WTC11 (cell line): ENCODE results near the gene IL31. TPM values are rescaled to one million over a fixed set of nuclear protein-coding genes. Genes with fewer than 3 reads are reported as not detected.

Experiments
- ATAC-seq: fragments of 200-7000 bp; cut with Tn5 transposase; 2 replicates; pipeline ENCODE4 v1.10.0; 2021; ENCODE audit warnings: mild to moderate bottlenecking, moderate library complexity
- CTCF ChIA-PET: fragments of 300-600 bp; sonication (Branson Sonifier 250); formaldehyde crosslinking; loops from one replicate; lab custom pipeline; 2021; ENCODE audit warnings: antibody characterized with exemption; lab: Charles Lee
- POLR2A ChIA-PET: fragments of 350-600 bp; sonication (Branson Sonifier 250); formaldehyde crosslinking; loops from one replicate; lab custom pipeline; 2021; ENCODE audit warnings: antibody characterized with exemption; lab: Charles Lee
- DNase-seq: peaks from one replicate; pipeline ENCODE4 v3.0.0; 2021; ENCODE audit warnings: low spot score
- H3K27ac Mint-ChIP-seq: 2 replicates; pipeline ENCODE4 v1.8.0; 2021; ENCODE audit warnings: mixed read lengths
- H3K27me3 Mint-ChIP-seq: 2 replicates; pipeline ENCODE4 v1.8.0; 2021; ENCODE audit warnings: low read depth, mild to moderate bottlenecking, moderate library complexity, mixed read lengths
- H3K36me3 Mint-ChIP-seq: 2 replicates; pipeline ENCODE4 v1.8.0; 2021; ENCODE audit warnings: mixed read lengths
- H3K4me1 Mint-ChIP-seq: 2 replicates; pipeline ENCODE4 v1.8.0; 2022; ENCODE audit warnings: mixed read lengths
- H3K4me3 Mint-ChIP-seq: 2 replicates; pipeline ENCODE4 v1.8.0; 2021; ENCODE audit warnings: mild to moderate bottlenecking, moderate library complexity, mixed read lengths
- H3K9me3 Mint-ChIP-seq: 2 replicates; pipeline ENCODE4 v1.8.0; 2021; ENCODE audit warnings: mixed read lengths
- ATF2 ChIP-seq: sonication (generic); formaldehyde crosslinking; IDR thresholded peaks from 2 replicates; pipeline ENCODE4 v1.8.1; 2022; ENCODE audit warnings: low read depth, missing genetic modification reagents, borderline replicate concordance
- FOXJ3 ChIP-seq: sonication (generic); formaldehyde crosslinking; IDR thresholded peaks from 2 replicates; pipeline ENCODE4 v1.9.0; 2021; ENCODE audit warnings: missing genetic modification reagents, mild to moderate bottlenecking, borderline replicate concordance
- FOXP1 ChIP-seq: sonication (generic); formaldehyde crosslinking; IDR thresholded peaks from 2 replicates; pipeline ENCODE4 v1.8.0; 2022; ENCODE audit warnings: missing genetic modification reagents, mild to moderate bottlenecking, moderate library complexity, borderline replicate concordance
- GABPB1 ChIP-seq: sonication (generic); formaldehyde crosslinking; IDR thresholded peaks from 2 replicates; pipeline ENCODE4 v1.8.1; 2023; ENCODE audit warnings: mild to moderate bottlenecking, missing genetic modification reagents
- IRF1 ChIP-seq: sonication (generic); formaldehyde crosslinking; IDR thresholded peaks from 2 replicates; pipeline ENCODE4 v1.8.0; 2023; ENCODE audit warnings: missing genetic modification reagents
- MLX ChIP-seq: sonication (generic); formaldehyde crosslinking; IDR thresholded peaks from 2 replicates; pipeline ENCODE4 v1.8.1; 2023; ENCODE audit warnings: mild to moderate bottlenecking, missing genetic modification reagents, moderate library complexity
- MXD4 ChIP-seq: fragments of 250-450 bp; sonication (Bioruptor Pico); IDR thresholded peaks from 2 replicates; pipeline ENCODE4 v1.8.0; 2021; ENCODE audit warnings: mild to moderate bottlenecking, moderate library complexity, borderline replicate concordance
- NFYB ChIP-seq: sonication (generic); formaldehyde crosslinking; conservative IDR thresholded peaks from 2 replicates; pipeline ENCODE4 v1.8.0; 2022; ENCODE audit warnings: low read depth, missing genetic modification reagents
- NR2C2 ChIP-seq: sonication (generic); formaldehyde crosslinking; IDR thresholded peaks from 2 replicates; pipeline ENCODE4 v1.8.0; 2022; ENCODE audit warnings: mild to moderate bottlenecking, missing genetic modification reagents
- NR3C1 ChIP-seq: sonication (generic); formaldehyde crosslinking; conservative IDR thresholded peaks from 2 replicates; pipeline ENCODE4 v1.8.1; 2023; ENCODE audit warnings: low read depth, mild to moderate bottlenecking, missing genetic modification reagents
- RELA ChIP-seq: sonication (generic); formaldehyde crosslinking; IDR thresholded peaks from 2 replicates; pipeline ENCODE4 v1.8.1; 2022; ENCODE audit warnings: missing genetic modification reagents, mild to moderate bottlenecking, borderline replicate concordance
- TEAD4 ChIP-seq: sonication (generic); formaldehyde crosslinking; IDR thresholded peaks from 2 replicates; pipeline ENCODE4 v1.8.0; 2022; ENCODE audit warnings: mild to moderate bottlenecking, missing genetic modification reagents
- ZBTB21 ChIP-seq: sonication (generic); formaldehyde crosslinking; IDR thresholded peaks from 2 replicates; pipeline ENCODE4 v1.8.1; 2023; ENCODE audit warnings: mild to moderate bottlenecking, missing genetic modification reagents, borderline replicate concordance
- ZMAT4 ChIP-seq: fragments of 250-450 bp; sonication (Bioruptor Pico); IDR thresholded peaks from 2 replicates; pipeline ENCODE4 v1.9.0; 2021; ENCODE audit warnings: mild to moderate bottlenecking
- ZNF121 ChIP-seq: sonication (generic); formaldehyde crosslinking; IDR thresholded peaks from 2 replicates; pipeline ENCODE4 v1.8.0; 2023; ENCODE audit warnings: missing genetic modification reagents
- ZNF138 ChIP-seq: sonication (generic); formaldehyde crosslinking; conservative IDR thresholded peaks from 2 replicates; pipeline ENCODE4 v1.8.1; 2022; ENCODE audit warnings: mild to moderate bottlenecking, moderate library complexity, missing genetic modification reagents
- ZNF263 ChIP-seq: sonication (generic); formaldehyde crosslinking; IDR thresholded peaks from 2 replicates; pipeline ENCODE4 v1.8.1; 2022; ENCODE audit warnings: low read depth, mild to moderate bottlenecking, moderate library complexity, missing genetic modification reagents
- ZNF512 ChIP-seq: sonication (generic); formaldehyde crosslinking; IDR thresholded peaks from 2 replicates; pipeline ENCODE4 v1.8.1; 2022; ENCODE audit warnings: missing genetic modification reagents, borderline replicate concordance
- ZNF671 ChIP-seq: fragments of 250-450 bp; sonication (Bioruptor Pico); IDR thresholded peaks from 2 replicates; pipeline ENCODE4 v1.8.0; 2021; ENCODE audit warnings: mild to moderate bottlenecking
- ZSCAN18 ChIP-seq: fragments of 250-450 bp; sonication (Bioruptor Pico); IDR thresholded peaks from 2 replicates; pipeline ENCODE4 v2.1.2; 2022; ENCODE audit warnings: mild to moderate bottlenecking, moderate library complexity
- total RNA-seq: library from RNA; stranded (reverse); gene quantifications from 3 replicates; pipeline ENCODE4 v1.2.3, GENCODE V29; 2021

Gene IL31
- total RNA-seq, 1 experiment from 2014 or later = not detected

- Mint-ChIP-seq H3K36me3 (peaks cover 4% of the 10 kb centered on the region; the same call in 1 of the 2 replicates), H3K27ac (no peak overlapping the region; the same call in 1 of the 2 replicates), H3K4me3 (no peak overlapping the region), H3K4me1 (peaks cover 11% of the 10 kb centered on the region), H3K27me3 (peaks cover 28% of the 10 kb centered on the region), H3K9me3 (peaks cover 12% of the 10 kb centered on the region)
- POLR2A ChIA-PET = no interaction called here
- DNase-seq = no peak
- no peak for ATAC-seq
- TF ChIP-seq ATF2 (CRISPR knock-in tag) (no peak), TEAD4 (CRISPR knock-in tag) (no peak), ZSCAN18 (CRISPR knock-in tag) (no peak), ZNF512 (CRISPR knock-in tag) (no peak), ZBTB21 (CRISPR knock-in tag) (no peak), NR3C1 (CRISPR knock-in tag) (no peak), ZNF121 (CRISPR knock-in tag) (no peak), IRF1 (CRISPR knock-in tag) (no peak), ZNF263 (no peak), MLX (no peak), ZNF138 (CRISPR knock-in tag) (no peak), ZMAT4 (CRISPR knock-in tag) (no peak), FOXP1 (CRISPR knock-in tag) (no peak), MXD4 (CRISPR knock-in tag) (no peak), NR2C2 (CRISPR knock-in tag) (no peak), RELA (CRISPR knock-in tag) (no peak), NFYB (no peak), GABPB1 (CRISPR knock-in tag) (no peak), ZNF671 (CRISPR knock-in tag) (no peak), FOXJ3 (CRISPR knock-in tag) (no peak)
- CTCF ChIA-PET = interaction anchor here (1.5 kb wide), 1 partner anchor 62 kb away, joined by 4 read pairs; no protein-coding TSS in a partner anchor
Observed at GRCh38 chr12:122199484-122200355, 25.7 kb upstream of the IL31 start.
